ENCODE data around the gene RNF149.
A peak's percentile ranks its signal among the peaks of the same experiment; 100 is the strongest.

The RNF149 gene

DNA sequence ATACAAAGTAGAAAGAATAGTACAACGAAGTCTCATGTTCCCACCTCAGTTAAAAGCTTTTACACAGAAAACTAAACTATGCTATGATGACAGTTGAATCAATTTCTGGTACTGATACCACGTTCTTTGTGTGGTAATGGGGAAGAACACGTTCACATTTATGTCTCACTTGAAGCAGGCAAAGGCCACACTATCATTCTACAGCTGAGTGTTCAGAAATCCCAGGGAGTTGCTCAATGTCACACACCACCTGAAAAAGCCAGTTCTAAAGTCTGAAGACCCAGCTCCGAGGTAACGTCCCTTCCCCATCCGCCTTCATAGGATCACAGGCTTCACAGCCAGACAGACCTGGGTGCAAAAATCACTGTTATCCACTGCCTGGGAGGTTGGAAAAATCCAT is 8.9 kb downstream of the RNF149 start:
- H3K9me3 Mint-ChIP-seq, result no peaks in the 10 kb centered on the region
- peak overlapping the region; percentile 57 to 69 for H3K4me3 Mint-ChIP-seq
- ATAC-seq (replicated peaks) (no peak), DNase-seq (no peak)
- peaks cover 70% of the 10 kb centered on the region for H3K36me3 Mint-ChIP-seq (ENCODE audit: insufficient read depth)
- H3K4me1 Mint-ChIP-seq (ENCODE audit: low read depth in 2 of 2), result peaks cover 67 to 90% of the 10 kb centered on the region in 2 donors
- H3K27ac Mint-ChIP-seq, result peak overlapping the region; percentile 77 to 81
- H3K27me3 Mint-ChIP-seq, result no peaks in the 10 kb centered on the region

DNA sequence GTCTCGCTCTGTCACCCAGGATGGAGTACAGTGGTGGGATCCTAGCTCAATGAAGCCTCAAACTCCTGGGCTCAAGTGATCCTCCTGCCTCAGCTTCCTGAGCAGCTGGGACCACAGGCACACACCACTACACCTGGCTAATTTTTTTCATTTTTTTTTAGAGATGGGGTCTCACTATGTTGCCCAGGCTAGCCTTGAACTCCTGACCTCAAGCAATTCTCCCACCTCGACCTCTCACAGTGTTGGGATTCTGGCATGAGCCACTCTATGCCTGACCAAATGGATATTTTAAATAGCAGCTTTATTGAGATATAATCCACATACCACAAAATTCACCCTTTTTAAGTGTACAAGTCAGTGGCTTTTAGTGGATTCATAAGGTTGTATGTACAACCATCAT is 11.1 kb downstream of the RNF149 start:
- Mint-ChIP-seq H3K36me3 (ENCODE audit: insufficient read depth) (peaks cover 68% of the 10 kb centered on the region), H3K4me1 (ENCODE audit: low read depth in 2 of 2) (peaks cover 54 to 80% of the 10 kb centered on the region in 2 donors), H3K27ac (peak overlapping the region; percentile 80 to 81), H3K4me3 (peak overlapping the region; percentile 57 to 69), H3K9me3 (no peaks in the 10 kb centered on the region), H3K27me3 (no peaks in the 10 kb centered on the region)
- no peak for ATAC-seq (replicated peaks)
- DNase-seq, result no peak

DNA sequence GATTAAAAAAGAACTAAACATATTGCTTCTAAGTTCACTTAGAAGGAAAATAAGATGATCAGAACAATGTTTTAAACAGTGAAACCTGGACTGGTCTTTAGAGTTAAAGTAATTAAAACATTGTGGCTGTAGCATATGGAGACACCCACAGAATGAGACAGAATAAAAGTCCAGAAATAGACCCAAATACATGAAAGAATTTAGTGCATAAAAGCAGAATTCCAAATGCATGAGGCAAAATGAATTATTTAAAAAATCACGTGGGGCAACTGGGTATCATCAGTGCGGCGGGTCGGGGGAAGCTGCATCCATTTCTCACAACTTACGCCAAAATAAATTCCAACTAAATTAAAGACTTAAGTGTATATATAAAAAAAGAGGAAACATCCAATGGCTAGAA is 12.1 kb downstream of the RNF149 start:
- Mint-ChIP-seq H3K9me3 (no peaks in the 10 kb centered on the region), H3K4me1 (ENCODE audit: low read depth in 2 of 2) (peaks cover 45 to 72% of the 10 kb centered on the region in 2 donors), H3K27ac (peak overlapping the region; percentile 80 to 81), H3K4me3 (peak overlapping the region in 1 of 2 donors; percentile 69), H3K36me3 (ENCODE audit: insufficient read depth) (peaks cover 70% of the 10 kb centered on the region), H3K27me3 (no peaks in the 10 kb centered on the region)
- no peak for ATAC-seq (replicated peaks)
- DNase-seq, result no peak

DNA sequence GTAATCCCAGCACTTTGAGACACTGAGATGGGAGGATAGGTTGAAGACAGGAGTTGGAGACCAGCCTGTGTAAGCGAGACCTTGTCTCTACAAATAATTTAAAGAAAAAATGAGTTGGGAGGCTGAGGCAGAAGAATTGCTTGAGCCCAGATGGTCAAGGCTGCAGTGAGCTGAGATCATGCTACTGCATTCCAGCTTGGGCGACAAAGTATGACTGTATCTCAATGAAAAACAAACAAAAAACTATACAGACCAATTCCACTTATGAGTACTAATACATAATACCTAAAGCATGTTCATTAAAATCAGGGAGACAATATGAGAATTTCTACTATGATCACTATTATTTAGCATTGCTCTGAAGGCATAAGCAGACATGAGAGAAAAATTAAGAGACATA is 12.6 kb downstream of the RNF149 start:
- Mint-ChIP-seq H3K27me3 (no peaks in the 10 kb centered on the region), H3K4me3 (peak overlapping the region in 1 of 2 donors; percentile 69), H3K9me3 (no peaks in the 10 kb centered on the region), H3K4me1 (ENCODE audit: low read depth in 2 of 2) (peaks cover 43 to 67% of the 10 kb centered on the region in 2 donors), H3K27ac (peak overlapping the region in 1 of 2 donors; percentile 80), H3K36me3 (ENCODE audit: insufficient read depth) (peaks cover 69% of the 10 kb centered on the region)
- DNase-seq (no peak), ATAC-seq (replicated peaks) (no peak)

DNA sequence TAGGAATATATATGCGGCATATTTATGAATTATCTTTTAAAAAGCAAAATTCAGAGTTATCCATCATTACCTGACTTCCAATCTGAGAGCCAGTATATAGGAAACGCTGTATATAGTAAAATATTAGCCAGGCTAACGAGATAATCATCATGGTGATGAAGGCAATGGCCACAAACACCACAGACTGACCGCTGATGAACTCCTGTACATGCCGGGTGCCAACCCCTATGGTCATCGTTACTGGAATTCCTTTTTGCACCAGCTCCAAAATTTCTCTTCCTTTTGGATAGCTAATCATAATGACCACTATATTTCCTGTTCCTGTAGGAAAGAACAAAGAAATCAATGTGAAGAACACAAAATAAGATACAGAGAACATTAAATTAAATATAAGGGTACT is 13.6 kb downstream of the RNF149 start:
- DNase-seq, result no peak
- Mint-ChIP-seq H3K4me1 (ENCODE audit: low read depth in 2 of 2) (peaks cover 37 to 60% of the 10 kb centered on the region in 2 donors), H3K9me3 (no peaks in the 10 kb centered on the region), H3K27ac (peak overlapping the region in 1 of 2 donors; percentile 80), H3K4me3 (peak overlapping the region in 1 of 2 donors; percentile 69), H3K36me3 (ENCODE audit: insufficient read depth) (peaks cover 75% of the 10 kb centered on the region), H3K27me3 (no peaks in the 10 kb centered on the region)
- ATAC-seq (replicated peaks), result no peak

DNA sequence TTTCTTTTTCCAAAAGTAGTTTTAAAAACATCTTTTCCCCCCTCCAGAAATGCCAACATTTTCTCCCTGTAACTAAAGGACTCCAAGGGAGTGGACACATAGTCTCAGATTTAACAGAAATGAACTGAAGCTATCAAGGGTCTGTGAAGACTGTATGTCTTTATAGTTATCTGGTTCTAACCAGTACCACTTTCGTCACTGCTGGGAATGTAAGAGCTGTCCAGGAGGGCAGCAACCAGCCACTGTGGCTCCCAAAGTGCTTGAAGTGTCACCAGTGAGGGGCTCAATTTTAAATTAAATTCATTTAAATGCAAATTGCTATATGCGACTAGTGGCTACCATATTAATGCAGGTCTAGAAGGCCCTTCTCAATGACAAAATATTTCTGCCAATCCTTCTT is 15.0 kb downstream of the RNF149 start:
- DNase-seq (no peak), ATAC-seq (replicated peaks) (no peak)
- Mint-ChIP-seq H3K27me3 (no peaks in the 10 kb centered on the region), H3K4me1 (ENCODE audit: low read depth in 2 of 2) (peaks cover 26 to 48% of the 10 kb centered on the region in 2 donors), H3K4me3 (no peak overlapping the region), H3K36me3 (ENCODE audit: insufficient read depth) (peaks cover 80% of the 10 kb centered on the region), H3K27ac (no peak overlapping the region), H3K9me3 (no peaks in the 10 kb centered on the region)

DNA sequence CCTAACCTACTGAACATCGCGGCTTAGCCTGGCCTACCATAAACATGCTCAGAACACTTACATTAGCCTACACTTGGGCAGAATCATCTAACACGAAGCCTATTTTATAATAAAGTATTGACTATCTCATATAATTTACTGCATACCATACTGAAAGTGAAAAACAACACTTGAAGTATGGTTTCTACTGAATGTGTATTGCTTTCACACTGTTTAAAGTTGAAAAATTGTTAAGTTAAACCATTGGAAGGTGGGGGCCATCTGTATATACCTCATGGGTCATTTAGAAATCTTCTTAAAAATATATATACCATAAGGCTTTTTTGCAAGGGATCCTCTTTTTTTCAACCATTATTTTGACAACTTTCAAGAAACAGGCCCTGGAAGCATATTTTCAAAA is 16.5 kb downstream of the RNF149 start:
- H3K27ac Mint-ChIP-seq, result peak overlapping the region in 1 of 2 donors; percentile 41
- DNase-seq (no peak), ATAC-seq (replicated peaks) (no peak)
- no peaks in the 10 kb centered on the region for H3K9me3 Mint-ChIP-seq
- H3K27me3 Mint-ChIP-seq, result no peaks in the 10 kb centered on the region
- peaks cover 81% of the 10 kb centered on the region for H3K36me3 Mint-ChIP-seq (ENCODE audit: insufficient read depth)
- peaks cover 15 to 35% of the 10 kb centered on the region in 2 donors for H3K4me1 Mint-ChIP-seq (ENCODE audit: low read depth in 2 of 2)
- no peak overlapping the region for H3K4me3 Mint-ChIP-seq

DNA sequence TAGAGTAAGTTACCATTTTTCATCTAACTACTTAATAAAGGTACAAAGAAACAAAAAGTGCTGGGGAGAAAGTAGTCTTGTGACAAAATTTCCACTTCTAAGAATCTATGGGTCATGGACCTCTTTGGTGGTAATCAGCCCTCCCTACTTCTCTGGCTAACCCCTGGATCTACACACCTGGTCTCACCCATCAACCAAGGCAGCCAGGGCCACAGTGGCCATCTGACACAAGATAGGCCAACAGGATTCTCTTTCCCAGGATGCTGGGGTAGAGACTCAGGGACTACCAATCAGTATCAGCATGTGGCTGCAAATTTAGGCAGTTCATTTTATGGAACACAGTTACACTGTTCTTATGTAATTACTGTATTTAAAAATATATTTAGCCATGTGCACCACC is 17.8 kb downstream of the RNF149 start:
- DNase-seq (no peak), ATAC-seq (replicated peaks) (no peak)
- Mint-ChIP-seq H3K36me3 (ENCODE audit: insufficient read depth) (peaks cover 87% of the 10 kb centered on the region), H3K27ac (peak overlapping the region in 1 of 2 donors; percentile 44), H3K27me3 (no peaks in the 10 kb centered on the region), H3K4me1 (ENCODE audit: low read depth in 2 of 2) (peaks cover 8 to 25% of the 10 kb centered on the region in 2 donors), H3K9me3 (no peaks in the 10 kb centered on the region), H3K4me3 (no peak overlapping the region)

DNA sequence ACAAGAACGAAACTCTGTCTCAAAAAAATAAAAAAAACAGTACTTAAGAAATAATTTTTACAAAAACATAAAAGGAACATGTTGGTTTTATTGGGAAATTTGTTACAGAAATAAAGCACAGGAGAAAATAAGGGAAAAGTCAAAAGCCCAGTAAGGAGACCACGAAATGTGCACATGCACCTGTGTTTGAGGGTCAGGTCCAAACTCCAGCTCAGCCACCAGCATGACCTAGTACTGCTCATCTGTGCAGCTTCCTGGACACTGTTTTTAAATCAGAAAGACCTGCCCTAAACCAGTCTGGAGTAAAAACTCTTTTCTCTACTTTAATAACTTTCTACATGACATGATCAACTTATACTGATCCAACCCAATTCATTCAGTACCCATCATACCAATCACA is 21.2 kb downstream of the RNF149 start:
- no peak for DNase-seq
- Mint-ChIP-seq H3K9me3 (no peaks in the 10 kb centered on the region), H3K27me3 (no peaks in the 10 kb centered on the region), H3K27ac (no peak overlapping the region), H3K36me3 (ENCODE audit: insufficient read depth) (peaks cover 94% of the 10 kb centered on the region), H3K4me1 (ENCODE audit: low read depth in 2 of 2) (peaks cover 12 to 22% of the 10 kb centered on the region in 2 donors), H3K4me3 (no peak overlapping the region)
- no peak for ATAC-seq (replicated peaks)

DNA sequence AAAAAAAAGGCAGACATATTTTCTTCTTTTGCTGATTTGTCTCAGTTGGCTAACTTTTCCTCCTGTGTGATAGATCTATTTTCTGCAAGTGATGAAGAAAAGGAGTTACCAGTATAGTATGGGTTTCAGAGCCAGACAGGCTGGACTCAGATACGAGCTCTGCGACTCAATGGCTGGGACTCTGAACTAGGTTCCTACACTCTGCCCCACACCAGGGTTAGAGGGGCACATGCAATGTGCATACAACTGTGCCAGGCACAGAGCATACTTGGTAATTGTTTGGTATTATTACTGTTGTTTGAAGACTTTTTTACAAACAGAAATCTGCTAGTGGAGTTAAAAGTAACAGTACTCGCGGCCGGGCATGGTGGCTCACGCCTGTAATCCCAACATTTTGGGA is 21.8 kb downstream of the RNF149 start:
- Mint-ChIP-seq H3K36me3 (ENCODE audit: insufficient read depth) (peaks cover 94% of the 10 kb centered on the region), H3K4me3 (no peak overlapping the region), H3K9me3 (no peaks in the 10 kb centered on the region), H3K27me3 (no peaks in the 10 kb centered on the region), H3K27ac (peak overlapping the region; percentile 44 to 62), H3K4me1 (ENCODE audit: low read depth in 2 of 2) (peaks cover 18 to 29% of the 10 kb centered on the region in 2 donors)
- no peak for DNase-seq
- no peak for ATAC-seq (replicated peaks)

DNA sequence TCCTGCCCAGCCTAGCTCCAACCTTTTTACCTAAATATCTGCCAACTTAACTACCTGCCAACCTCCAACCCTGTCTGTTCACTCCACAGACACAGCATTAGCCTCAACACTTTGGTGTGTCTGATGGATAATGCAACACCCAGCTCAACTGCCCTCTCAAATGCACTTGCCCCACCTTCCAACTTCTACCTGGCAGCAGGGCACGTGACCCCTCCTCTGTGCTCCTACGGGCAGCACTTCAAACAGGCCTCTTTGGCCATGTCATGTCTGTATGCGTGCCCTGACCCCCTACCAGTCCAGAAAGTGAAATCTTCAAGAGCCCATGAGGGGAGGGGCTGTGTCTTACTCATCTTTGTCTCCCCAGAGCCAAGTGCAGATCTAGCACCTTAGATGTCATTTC is 25.5 kb downstream of the RNF149 start:
- Mint-ChIP-seq H3K9me3 (no peaks in the 10 kb centered on the region), H3K4me1 (ENCODE audit: low read depth in 2 of 2) (peaks cover 22 to 42% of the 10 kb centered on the region in 2 donors), H3K4me3 (no peak overlapping the region), H3K36me3 (ENCODE audit: insufficient read depth) (peaks cover 98% of the 10 kb centered on the region), H3K27me3 (no peaks in the 10 kb centered on the region), H3K27ac (peak overlapping the region; percentile 68 to 86)
- DNase-seq (no peak), ATAC-seq (replicated peaks) (no peak)

DNA sequence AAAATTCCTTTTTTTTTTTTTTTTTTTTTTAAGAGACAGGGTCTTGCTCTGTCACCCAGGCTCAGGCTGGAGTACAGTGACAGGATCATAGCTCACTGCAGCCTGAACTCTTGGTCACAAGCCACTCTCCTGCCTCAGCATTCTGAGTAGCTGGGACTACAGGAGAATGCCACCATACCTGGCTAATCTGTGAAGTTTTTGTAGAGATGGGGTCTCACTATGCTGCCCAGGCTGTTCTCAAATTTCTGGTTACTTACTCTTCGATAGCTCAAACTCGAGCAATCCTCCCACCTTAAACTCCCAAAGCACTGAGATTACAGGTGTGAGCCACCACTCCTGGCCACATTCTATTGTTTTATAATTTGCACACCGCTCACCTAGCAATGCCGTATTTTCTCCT is 27.0 kb downstream of the RNF149 start:
- DNase-seq (no peak), ATAC-seq (replicated peaks) (no peak)
- Mint-ChIP-seq H3K4me1 (ENCODE audit: low read depth in 2 of 2) (peaks cover 20 to 42% of the 10 kb centered on the region in 2 donors), H3K9me3 (no peaks in the 10 kb centered on the region), H3K36me3 (ENCODE audit: insufficient read depth) (peaks cover 95% of the 10 kb centered on the region), H3K27ac (peak overlapping the region; percentile 81 to 86), H3K4me3 (no peak overlapping the region), H3K27me3 (no peaks in the 10 kb centered on the region)

DNA sequence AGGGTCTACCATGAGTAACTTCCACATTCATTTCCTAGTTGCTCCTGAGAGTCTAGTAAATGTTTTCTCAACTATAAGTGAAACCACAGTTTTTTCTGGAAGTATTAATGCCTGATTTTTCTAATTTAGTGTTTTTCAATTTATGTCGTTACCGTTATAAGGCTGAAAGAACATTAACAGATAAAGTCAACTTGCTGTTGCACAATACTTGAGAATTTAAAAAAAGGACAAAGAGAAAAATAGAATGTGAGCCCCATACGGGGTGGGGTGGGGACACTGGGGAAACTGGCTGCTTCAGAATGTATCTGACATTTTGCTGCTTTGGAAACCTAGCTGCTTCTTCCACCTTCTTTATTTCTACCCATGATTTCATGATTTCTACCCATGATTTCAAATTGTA is 29.6 kb downstream of the RNF149 start:
- no peaks in the 10 kb centered on the region for H3K9me3 Mint-ChIP-seq
- H3K4me1 Mint-ChIP-seq (ENCODE audit: low read depth in 2 of 2), result peaks cover 19 to 36% of the 10 kb centered on the region in 2 donors
- no peak overlapping the region for H3K4me3 Mint-ChIP-seq
- H3K27ac Mint-ChIP-seq, result peak overlapping the region in 1 of 2 donors; percentile 12
- peaks cover 95% of the 10 kb centered on the region for H3K36me3 Mint-ChIP-seq (ENCODE audit: insufficient read depth)
- DNase-seq (no peak), ATAC-seq (replicated peaks) (no peak)
- no peaks in the 10 kb centered on the region for H3K27me3 Mint-ChIP-seq

DNA sequence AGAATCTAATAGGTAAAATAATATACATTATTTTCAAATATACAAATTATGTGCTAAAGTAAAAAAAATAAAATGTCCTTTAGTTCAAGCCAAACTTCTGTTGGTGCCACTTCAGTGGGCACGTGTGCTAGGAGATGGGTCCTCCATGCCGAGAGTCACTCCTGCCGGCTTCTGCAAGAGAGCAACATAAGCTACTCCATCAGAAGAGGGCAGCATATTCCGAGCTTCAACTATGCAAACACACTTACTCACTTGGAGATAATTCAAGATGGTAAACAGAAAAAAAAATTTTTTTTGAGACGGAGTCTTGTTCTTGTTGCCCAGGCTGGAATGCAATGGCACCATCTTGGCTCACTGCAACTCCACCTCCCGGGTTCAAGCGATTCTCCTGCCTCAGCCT is 31.4 kb downstream of the RNF149 start:
- H3K4me1 Mint-ChIP-seq (ENCODE audit: low read depth in 2 of 2), result peaks cover 13 to 28% of the 10 kb centered on the region in 2 donors
- H3K4me3 Mint-ChIP-seq, result no peak overlapping the region
- ATAC-seq (replicated peaks) (no peak), DNase-seq (no peak)
- H3K27ac Mint-ChIP-seq, result no peak overlapping the region
- no peaks in the 10 kb centered on the region for H3K9me3 Mint-ChIP-seq
- H3K36me3 Mint-ChIP-seq (ENCODE audit: insufficient read depth), result peaks cover 95% of the 10 kb centered on the region
- H3K27me3 Mint-ChIP-seq, result no peaks in the 10 kb centered on the region

DNA sequence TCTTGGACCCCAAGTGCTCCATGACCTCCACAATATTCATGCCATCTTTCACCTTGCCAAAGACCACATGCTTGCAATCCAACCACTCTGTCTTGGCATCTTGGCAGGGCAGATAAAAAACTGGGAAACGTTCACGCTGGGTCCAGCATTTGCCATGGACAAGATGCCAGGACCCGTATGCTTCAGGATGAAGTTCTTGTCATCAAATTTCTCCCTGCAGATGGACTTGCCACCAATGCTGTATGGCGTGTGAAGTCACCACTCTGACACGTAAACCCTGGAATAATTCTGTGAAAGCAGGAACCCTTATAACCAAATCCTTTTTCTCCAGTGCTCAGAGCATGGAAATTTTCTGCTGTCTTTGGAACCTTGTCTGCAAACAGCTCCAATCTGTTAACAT is 34.4 kb downstream of the RNF149 start:
- no peak for ATAC-seq (replicated peaks)
- Mint-ChIP-seq H3K27me3 (no peaks in the 10 kb centered on the region), H3K36me3 (ENCODE audit: insufficient read depth) (peaks cover 93% of the 10 kb centered on the region), H3K4me1 (ENCODE audit: low read depth in 2 of 2) (peaks cover 12 to 27% of the 10 kb centered on the region in 2 donors), H3K4me3 (no peak overlapping the region), H3K9me3 (no peaks in the 10 kb centered on the region), H3K27ac (peak overlapping the region; percentile 52 to 66)
- no peak for DNase-seq
